Measurements from ENCODE around the gene SLC9A9.

Gene SLC9A9

GRCh38 chr3:143502081-143502480 is 346.2 kb downstream of the SLC9A9 start:
- Mint-ChIP-seq H3K9me3 (no peaks in the 10 kb centered on the region), H3K4me1 (ENCODE audit: low read depth) (no peaks in the 10 kb centered on the region), H3K4me3 (no peak overlapping the region), H3K36me3 (ENCODE audit: low read depth) (no peaks in the 10 kb centered on the region), H3K27me3 (no peaks in the 10 kb centered on the region), H3K27ac (no peak overlapping the region)
- no peak for DNase-seq

- DNase-seq = no peak
- Mint-ChIP-seq H3K27me3 (no peaks in the 10 kb centered on the region), H3K27ac (no peak overlapping the region), H3K4me3 (no peak overlapping the region), H3K36me3 (ENCODE audit: low read depth) (peaks cover under 1% of the 10 kb centered on the region), H3K4me1 (ENCODE audit: low read depth) (no peaks in the 10 kb centered on the region), H3K9me3 (no peaks in the 10 kb centered on the region)
Observed at GRCh38 chr3:143497382-143497781, 350.9 kb downstream of the SLC9A9 start.

GRCh38 chr3:143496191-143496590 is 352.1 kb downstream of the SLC9A9 start:
- H3K27ac Mint-ChIP-seq = no peak overlapping the region
- no peaks in the 10 kb centered on the region for H3K9me3 Mint-ChIP-seq
- no peaks in the 10 kb centered on the region for H3K27me3 Mint-ChIP-seq
- no peak overlapping the region for H3K4me3 Mint-ChIP-seq
- no peak for DNase-seq
- no peaks in the 10 kb centered on the region for H3K4me1 Mint-ChIP-seq (ENCODE audit: low read depth)
- peaks cover 3% of the 10 kb centered on the region for H3K36me3 Mint-ChIP-seq (ENCODE audit: low read depth)

GRCh38 chr3:143495527-143495926 is 352.7 kb downstream of the SLC9A9 start:
- peaks cover 3% of the 10 kb centered on the region for H3K36me3 Mint-ChIP-seq (ENCODE audit: low read depth)
- no peak for DNase-seq
- H3K4me3 Mint-ChIP-seq = no peak overlapping the region
- no peaks in the 10 kb centered on the region for H3K27me3 Mint-ChIP-seq
- H3K27ac Mint-ChIP-seq = no peak overlapping the region
- no peaks in the 10 kb centered on the region for H3K4me1 Mint-ChIP-seq (ENCODE audit: low read depth)
- H3K9me3 Mint-ChIP-seq = no peaks in the 10 kb centered on the region

GRCh38 chr3:143486611-143487010 is 361.7 kb downstream of the SLC9A9 start:
- DNase-seq = no peak
- H3K4me1 Mint-ChIP-seq (ENCODE audit: low read depth) = no peaks in the 10 kb centered on the region
- no peak overlapping the region for H3K4me3 Mint-ChIP-seq
- H3K27me3 Mint-ChIP-seq = no peaks in the 10 kb centered on the region
- H3K27ac Mint-ChIP-seq = no peak overlapping the region
- no peaks in the 10 kb centered on the region for H3K9me3 Mint-ChIP-seq
- H3K36me3 Mint-ChIP-seq (ENCODE audit: low read depth) = peaks cover 2% of the 10 kb centered on the region

GRCh38 chr3:143484846-143485512 is 363.3 kb downstream of the SLC9A9 start:
- H3K4me1 Mint-ChIP-seq (ENCODE audit: low read depth) = no peaks in the 10 kb centered on the region
- no peak overlapping the region for H3K27ac Mint-ChIP-seq
- H3K36me3 Mint-ChIP-seq (ENCODE audit: low read depth) = peaks cover 2% of the 10 kb centered on the region
- no peak for DNase-seq
- no peak overlapping the region for H3K4me3 Mint-ChIP-seq
- H3K9me3 Mint-ChIP-seq = no peaks in the 10 kb centered on the region
- H3K27me3 Mint-ChIP-seq = no peaks in the 10 kb centered on the region

- Mint-ChIP-seq H3K4me3 (no peak overlapping the region), H3K36me3 (ENCODE audit: low read depth) (peaks cover 2% of the 10 kb centered on the region), H3K27me3 (no peaks in the 10 kb centered on the region), H3K4me1 (ENCODE audit: low read depth) (no peaks in the 10 kb centered on the region), H3K27ac (no peak overlapping the region), H3K9me3 (no peaks in the 10 kb centered on the region)
- no peak for DNase-seq
Observed at GRCh38 chr3:143483214-143483613, 365.1 kb downstream of the SLC9A9 start.

- no peak for DNase-seq
- Mint-ChIP-seq H3K36me3 (ENCODE audit: low read depth) (peaks cover 2% of the 10 kb centered on the region), H3K27ac (no peak overlapping the region), H3K4me1 (ENCODE audit: low read depth) (no peaks in the 10 kb centered on the region), H3K27me3 (no peaks in the 10 kb centered on the region), H3K4me3 (no peak overlapping the region), H3K9me3 (no peaks in the 10 kb centered on the region)
Observed at GRCh38 chr3:143482106-143483088, 365.9 kb downstream of the SLC9A9 start.

GRCh38 chr3:143480344-143480743 is 367.9 kb downstream of the SLC9A9 start:
- Mint-ChIP-seq H3K9me3 (no peaks in the 10 kb centered on the region), H3K36me3 (ENCODE audit: low read depth) (peaks cover 2% of the 10 kb centered on the region), H3K4me3 (no peak overlapping the region), H3K4me1 (ENCODE audit: low read depth) (no peaks in the 10 kb centered on the region), H3K27ac (no peak overlapping the region), H3K27me3 (no peaks in the 10 kb centered on the region)
- no peak for DNase-seq

- H3K36me3 Mint-ChIP-seq (ENCODE audit: low read depth) = no peaks in the 10 kb centered on the region
- H3K4me1 Mint-ChIP-seq (ENCODE audit: low read depth) = no peaks in the 10 kb centered on the region
- no peaks in the 10 kb centered on the region for H3K9me3 Mint-ChIP-seq
- DNase-seq = no peak
- no peak overlapping the region for H3K4me3 Mint-ChIP-seq
- no peaks in the 10 kb centered on the region for H3K27me3 Mint-ChIP-seq
- H3K27ac Mint-ChIP-seq = no peak overlapping the region
Observed at GRCh38 chr3:143479727-143480126, 368.5 kb downstream of the SLC9A9 start.

- Mint-ChIP-seq H3K9me3 (no peaks in the 10 kb centered on the region), H3K4me1 (ENCODE audit: low read depth) (no peaks in the 10 kb centered on the region), H3K27ac (no peak overlapping the region), H3K27me3 (no peaks in the 10 kb centered on the region), H3K36me3 (ENCODE audit: low read depth) (no peaks in the 10 kb centered on the region), H3K4me3 (no peak overlapping the region)
- no peak for DNase-seq
Observed at GRCh38 chr3:143478115-143478693, 370.1 kb downstream of the SLC9A9 start.

- peaks cover 5% of the 10 kb centered on the region for H3K4me1 Mint-ChIP-seq (ENCODE audit: low read depth)
- no peak for DNase-seq
- H3K4me3 Mint-ChIP-seq = no peak overlapping the region
- no peaks in the 10 kb centered on the region for H3K36me3 Mint-ChIP-seq (ENCODE audit: low read depth)
- H3K27ac Mint-ChIP-seq = no peak overlapping the region
- H3K9me3 Mint-ChIP-seq = no peaks in the 10 kb centered on the region
- H3K27me3 Mint-ChIP-seq = no peaks in the 10 kb centered on the region
Observed at GRCh38 chr3:143476965-143477640, 371.2 kb downstream of the SLC9A9 start.

GRCh38 chr3:143475981-143476380 is 372.3 kb downstream of the SLC9A9 start:
- DNase-seq = no peak
- H3K4me1 Mint-ChIP-seq (ENCODE audit: low read depth) = peaks cover 7% of the 10 kb centered on the region
- no peaks in the 10 kb centered on the region for H3K27me3 Mint-ChIP-seq
- no peaks in the 10 kb centered on the region for H3K9me3 Mint-ChIP-seq
- H3K27ac Mint-ChIP-seq = no peak overlapping the region
- no peak overlapping the region for H3K4me3 Mint-ChIP-seq
- no peaks in the 10 kb centered on the region for H3K36me3 Mint-ChIP-seq (ENCODE audit: low read depth)

GRCh38 chr3:143472731-143473523 is 375.3 kb downstream of the SLC9A9 start:
- Mint-ChIP-seq H3K36me3 (ENCODE audit: low read depth) (no peaks in the 10 kb centered on the region), H3K27ac (no peak overlapping the region), H3K4me3 (no peak overlapping the region), H3K27me3 (no peaks in the 10 kb centered on the region), H3K4me1 (ENCODE audit: low read depth) (peaks cover 7% of the 10 kb centered on the region), H3K9me3 (no peaks in the 10 kb centered on the region)
- DNase-seq = no peak

Measured in activated T-cell treated with anti-CD3 and anti-CD28 coated beads, Interleukin-2, amount 50 U/mL, for 24 hours (primary cell).